ENCODE measurements around the gene E2F2. TPM values are rescaled to one million over a fixed set of nuclear protein-coding genes. Genes with fewer than 3 reads are reported as not detected.

The E2F2 gene
- total RNA-seq, 2 donors from 2014 or later, result 0.14 to 0.35 TPM

DNA sequence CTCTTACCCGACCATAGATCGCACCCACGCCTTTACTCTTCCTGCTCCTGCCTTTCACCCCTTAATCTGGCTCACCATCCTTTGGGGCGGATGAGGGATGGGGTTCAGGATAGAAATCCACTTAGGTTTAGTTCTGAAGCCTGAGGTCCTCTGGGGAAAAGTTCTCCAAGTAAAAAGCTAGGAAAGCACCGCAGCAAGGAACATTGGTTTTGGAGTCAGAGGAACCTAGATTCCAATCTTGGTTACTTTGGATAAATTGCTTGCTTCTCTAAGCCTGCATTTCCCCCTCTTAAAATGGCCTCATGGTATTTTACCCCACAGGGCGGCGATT, 46.1 kb downstream of the E2F2 start:
- DNase-seq (ENCODE audit: low spot score), result no peak

GRCh38 chr1:23484253-23485001, 46.6 kb downstream of the E2F2 start:
- H3K27me3 ChIP-seq (replicated peaks; ENCODE audit: insufficient read depth), result no peaks in the 10 kb centered on the region
- DNase-seq (ENCODE audit: low spot score) (peak; percentile 89), ATAC-seq (ENCODE audit: insufficient number of reproducible peaks, low FRiP score, low read depth) (peak; percentile 86)
- no peaks in the 10 kb centered on the region for H3K9me3 ChIP-seq
- no peaks in the 10 kb centered on the region for H3K36me3 ChIP-seq
- H3K4me1 ChIP-seq (ENCODE audit: control insufficient read depth in 1 of 2, low read depth in 2 of 2), result peaks cover 0 to 34% of the 10 kb centered on the region in 2 donors
- TF ChIP-seq, protein P1, sequence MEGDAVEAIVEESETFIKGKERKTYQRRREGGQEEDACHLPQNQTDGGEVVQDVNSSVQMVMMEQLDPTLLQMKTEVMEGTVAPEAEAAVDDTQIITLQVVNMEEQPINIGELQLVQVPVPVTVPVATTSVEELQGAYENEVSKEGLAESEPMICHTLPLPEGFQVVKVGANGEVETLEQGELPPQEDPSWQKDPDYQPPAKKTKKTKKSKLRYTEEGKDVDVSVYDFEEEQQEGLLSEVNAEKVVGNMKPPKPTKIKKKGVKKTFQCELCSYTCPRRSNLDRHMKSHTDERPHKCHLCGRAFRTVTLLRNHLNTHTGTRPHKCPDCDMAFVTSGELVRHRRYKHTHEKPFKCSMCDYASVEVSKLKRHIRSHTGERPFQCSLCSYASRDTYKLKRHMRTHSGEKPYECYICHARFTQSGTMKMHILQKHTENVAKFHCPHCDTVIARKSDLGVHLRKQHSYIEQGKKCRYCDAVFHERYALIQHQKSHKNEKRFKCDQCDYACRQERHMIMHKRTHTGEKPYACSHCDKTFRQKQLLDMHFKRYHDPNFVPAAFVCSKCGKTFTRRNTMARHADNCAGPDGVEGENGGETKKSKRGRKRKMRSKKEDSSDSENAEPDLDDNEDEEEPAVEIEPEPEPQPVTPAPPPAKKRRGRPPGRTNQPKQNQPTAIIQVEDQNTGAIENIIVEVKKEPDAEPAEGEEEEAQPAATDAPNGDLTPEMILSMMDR (IDR thresholded peaks at IDR 0.05), result no peak
- peak overlapping the region; percentile 68 to 79 for H3K27ac ChIP-seq
- peak overlapping the region; percentile 91 for H3K4me3 ChIP-seq

More for the DNA sequence above, 46.1 kb downstream of the E2F2 start:
- Histone ChIP-seq H3K4me1 (ENCODE audit: control insufficient read depth in 1 of 2, low read depth in 2 of 2) (peaks cover 0 to 31% of the 10 kb centered on the region in 2 donors), H3K4me3 (peak overlapping the region; percentile 91), H3K9me3 (no peaks in the 10 kb centered on the region), H3K27ac (peak overlapping the region; percentile 68 to 79), H3K27me3 (replicated peaks; ENCODE audit: insufficient read depth) (no peaks in the 10 kb centered on the region), H3K36me3 (no peaks in the 10 kb centered on the region)
- ATAC-seq (ENCODE audit: insufficient number of reproducible peaks, low FRiP score, low read depth), result no peak
- TF ChIP-seq, protein P1 (IDR thresholded peaks at IDR 0.05), result no peak

DNA sequence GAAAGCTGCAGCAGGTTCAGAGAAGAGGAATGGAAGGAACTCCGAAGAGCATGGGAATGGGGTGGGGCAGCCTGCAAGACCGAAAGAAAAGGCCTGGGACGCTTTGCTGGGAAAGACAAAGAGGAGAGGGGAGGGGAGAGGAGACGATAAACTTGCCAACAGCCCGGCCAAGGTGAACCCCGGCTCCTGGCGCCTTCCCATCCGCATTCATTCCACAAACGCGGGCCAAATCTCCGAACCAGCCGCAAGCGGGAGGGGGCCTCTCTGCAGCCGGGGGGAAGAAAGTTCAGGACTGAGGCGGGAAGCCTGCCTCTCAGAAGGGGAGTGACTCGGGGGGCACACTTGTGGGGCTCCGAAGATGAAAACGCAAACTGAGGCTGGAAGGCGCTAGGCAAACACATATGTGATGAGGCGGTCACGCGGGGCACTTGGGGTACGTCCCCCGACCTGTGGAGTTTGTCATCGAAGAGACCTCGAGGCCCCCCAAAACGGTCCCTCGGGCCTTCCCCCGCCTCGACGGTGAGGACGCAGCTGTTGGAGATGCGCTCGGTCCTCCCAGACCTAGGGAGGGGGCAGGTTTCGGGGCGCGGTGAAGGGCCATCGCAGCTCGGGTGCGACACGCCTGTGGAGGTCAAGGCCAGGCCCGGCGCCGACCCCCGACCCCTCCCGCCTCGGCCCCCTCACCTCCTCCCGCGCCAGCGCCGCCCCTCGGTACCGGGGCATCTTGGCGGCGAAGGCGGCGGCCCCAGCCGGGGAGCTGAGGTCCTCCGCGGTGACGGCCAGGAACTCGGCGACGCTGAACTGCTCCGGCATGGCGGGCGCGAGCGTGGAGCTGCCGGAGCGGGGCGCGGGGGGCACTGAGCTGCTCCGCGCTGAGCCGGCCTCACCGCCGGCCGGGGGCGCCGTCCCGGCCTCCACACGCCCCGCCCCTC, 47.4 kb downstream of the E2F2 start, which contains the start of gene ASAP3:
Gene ASAP3, minus strand, starts transcription at position 859 of the 932 bp plus-strand sequence. Its CDS starts 46 bp downstream, at position 813.
- TF ChIP-seq, protein P1 (IDR thresholded peaks at IDR 0.05), result no peak
- Histone ChIP-seq H3K27ac (peak within 1 kb of the TSS; percentile 68 to 79), H3K4me1 (ENCODE audit: control insufficient read depth in 1 of 2, low read depth in 2 of 2) (peaks cover 0 to 41% of the 10 kb centered on the region in 2 donors), H3K27me3 (replicated peaks; ENCODE audit: insufficient read depth) (no peaks in the 10 kb centered on the region), H3K36me3 (no peaks in the 10 kb centered on the region), H3K9me3 (no peaks in the 10 kb centered on the region), H3K4me3 (peak within 1 kb of the TSS; percentile 91)
- ATAC-seq (ENCODE audit: insufficient number of reproducible peaks, low FRiP score, low read depth) (peak; percentile 4), DNase-seq (ENCODE audit: low spot score) (no peak)

DNA sequence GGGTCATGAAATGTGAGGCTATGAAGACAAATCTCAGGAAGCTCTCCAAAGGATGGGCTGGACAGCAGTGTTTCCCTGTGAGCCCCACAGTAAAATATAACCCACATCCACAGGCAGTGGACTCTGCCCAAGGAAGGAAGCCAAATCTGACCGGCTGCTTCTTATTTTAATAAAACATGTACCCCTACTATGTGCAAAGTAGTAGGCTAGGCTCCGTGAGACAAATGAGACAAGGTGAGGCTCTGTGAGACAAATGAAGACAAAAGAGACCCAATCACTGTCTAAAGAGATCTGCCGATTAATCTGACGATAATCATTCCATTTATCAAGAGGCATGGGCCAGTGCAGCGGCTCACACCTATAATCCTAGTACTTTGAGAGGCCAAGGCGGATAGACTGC, 49.1 kb downstream of the E2F2 start:
- Histone ChIP-seq H3K4me3 (no peak overlapping the region), H3K27me3 (replicated peaks; ENCODE audit: insufficient read depth) (no peaks in the 10 kb centered on the region), H3K27ac (no peak overlapping the region), H3K36me3 (no peaks in the 10 kb centered on the region), H3K9me3 (no peaks in the 10 kb centered on the region), H3K4me1 (ENCODE audit: control insufficient read depth in 1 of 2, low read depth in 2 of 2) (peaks cover 0 to 41% of the 10 kb centered on the region in 2 donors)
- ATAC-seq (ENCODE audit: insufficient number of reproducible peaks, low FRiP score, low read depth) (no peak), DNase-seq (ENCODE audit: low spot score) (no peak)
- TF ChIP-seq, protein P1 (IDR thresholded peaks at IDR 0.05), result no peak

Measured in thoracic aorta (tissue), 2 donors.